ENCODE results near the gene VPS26C. TPM values are rescaled to one million over a fixed set of nuclear protein-coding genes. Genes with fewer than 3 reads are reported as not detected.
A peak's percentile ranks its signal among the peaks of the same experiment; 100 is the strongest.
"Not testable (repeated sequence)": the region's sequence is repeated elsewhere in the genome, so short reads cannot be mapped to it uniquely, and the experiment has no call there.

Gene VPS26C
- polyA plus RNA-seq (2014; cell fraction: cytosol; rRNA removed), result 39.8 and 47.4 TPM in 2 replicates
- polyA plus RNA-seq (2014; cell fraction: nucleus; rRNA removed), result 30.2 and 40.5 TPM in 2 replicates

DNA sequence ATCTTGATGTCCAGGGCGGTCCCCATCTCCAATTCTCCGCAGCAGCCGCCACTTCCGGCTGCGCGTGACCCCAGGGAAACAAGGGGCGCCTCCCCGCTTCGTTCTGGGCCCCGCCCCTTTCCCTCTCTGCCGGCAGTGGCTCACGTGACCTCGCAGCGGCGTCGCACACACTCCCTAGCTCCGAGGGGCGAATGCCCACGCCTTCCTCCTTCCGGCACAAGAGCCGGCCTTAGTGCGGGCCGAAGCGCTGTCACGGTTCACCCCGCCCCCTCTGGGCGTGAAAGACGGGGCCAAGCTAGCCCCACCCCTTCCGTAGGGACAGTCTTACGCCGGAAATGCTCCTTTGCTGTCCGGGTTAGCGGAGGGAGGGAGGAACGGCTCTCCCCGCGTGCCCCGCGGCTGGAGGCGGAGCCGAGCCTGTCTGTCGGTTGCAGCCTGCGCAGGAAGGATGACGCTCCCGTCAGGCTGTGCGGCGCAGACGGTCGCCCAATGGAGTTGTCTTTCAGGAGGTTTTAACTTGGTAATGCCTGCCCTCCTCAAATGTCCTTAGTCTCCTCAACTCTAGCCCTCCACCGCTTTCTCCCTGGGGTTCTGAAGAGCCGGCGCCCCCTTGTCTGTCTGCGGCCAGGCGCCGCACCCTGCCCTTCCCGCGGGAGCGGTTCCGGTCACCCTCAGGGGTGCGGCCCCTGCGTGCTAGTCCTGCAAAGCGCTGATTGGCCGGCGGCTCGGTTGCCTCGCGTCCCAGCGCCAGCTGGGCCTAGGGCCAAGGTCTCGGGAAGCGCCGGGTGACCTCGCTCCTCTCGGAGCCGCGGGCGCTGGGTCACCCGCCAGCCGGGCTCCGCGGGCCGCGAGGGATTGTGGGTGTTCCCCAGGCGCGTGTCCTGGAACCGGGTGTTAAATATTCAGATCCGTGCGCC is at the start of gene VPS26C:
Gene VPS26C (minus strand): TSS at position 66 of the 917 bp plus-strand sequence. CDS start 40 bp downstream, at position 26.
- DNase-seq (ENCODE audit: low spot score), result peak; percentile 98

DNA sequence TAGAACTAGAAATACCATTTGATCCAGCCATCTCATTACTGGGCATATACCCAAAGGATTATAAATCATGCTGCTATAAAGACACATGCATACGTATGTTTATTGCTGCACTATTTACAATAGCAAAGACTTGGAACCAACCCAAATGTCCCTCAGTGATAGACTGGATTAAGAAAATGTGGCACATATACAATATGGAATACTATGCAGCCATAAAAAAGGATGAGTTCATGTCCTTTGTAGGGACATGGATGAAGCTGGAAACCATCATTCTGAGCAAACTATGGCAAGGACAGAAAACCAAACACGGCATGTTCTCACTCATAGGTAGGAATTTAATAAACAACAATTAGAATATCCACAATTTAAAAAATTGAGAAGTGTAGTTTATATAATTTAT is 48.9 kb upstream of the VPS26C start:
- not testable (repeated sequence) for DNase-seq (ENCODE audit: low spot score)

- DNase-seq (ENCODE audit: low spot score), result no peak
Observed at GRCh38 chr21:37300114-37300751, 33.1 kb upstream of the VPS26C start.

DNA sequence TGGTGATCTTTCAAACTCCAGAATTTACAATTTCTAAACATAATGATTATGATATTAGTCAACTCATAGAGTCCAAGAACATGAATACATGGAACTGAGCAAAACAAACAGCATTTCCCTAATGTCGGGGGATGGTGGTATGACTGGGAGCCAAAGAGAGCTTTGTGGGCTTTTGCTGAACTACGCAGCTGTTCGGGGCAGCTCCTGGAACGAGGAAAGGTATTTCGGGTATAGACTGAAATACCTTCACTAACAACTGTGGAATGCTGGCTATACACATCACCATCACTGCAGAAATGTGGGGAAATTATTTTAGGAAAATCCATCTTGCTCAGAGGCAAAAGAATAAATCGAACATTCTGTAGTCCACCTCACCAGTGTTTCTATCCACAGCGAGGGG is 30.2 kb upstream of the VPS26C start:
- DNase-seq (ENCODE audit: low spot score), result no peak

DNA sequence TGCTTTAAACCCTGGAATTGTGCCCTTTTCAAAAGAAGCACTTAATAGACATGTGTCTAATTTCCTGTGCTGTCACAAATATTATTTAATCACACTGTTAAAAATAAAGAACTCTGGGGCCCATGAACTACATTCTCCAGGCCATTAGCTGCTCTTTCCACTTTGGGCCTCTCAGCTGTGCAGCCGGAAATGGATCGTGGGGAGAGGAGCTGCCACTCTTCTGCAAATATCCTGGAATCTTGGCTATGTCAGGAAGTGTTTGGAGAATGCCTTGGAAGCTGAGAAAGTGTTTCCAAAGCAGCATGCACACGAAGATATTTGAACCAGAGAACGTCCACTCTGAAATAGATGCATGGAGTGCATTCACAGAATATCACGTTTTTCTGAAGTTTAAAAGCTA is 27.5 kb upstream of the VPS26C start:
- DNase-seq (ENCODE audit: low spot score), result no peak

GRCh38 chr21:37292941-37293340 is 25.8 kb upstream of the VPS26C start:
- DNase-seq (ENCODE audit: low spot score), result no peak

- DNase-seq (ENCODE audit: low spot score), result no peak
Observed at GRCh38 chr21:37292041-37292440, 24.9 kb upstream of the VPS26C start.

DNA sequence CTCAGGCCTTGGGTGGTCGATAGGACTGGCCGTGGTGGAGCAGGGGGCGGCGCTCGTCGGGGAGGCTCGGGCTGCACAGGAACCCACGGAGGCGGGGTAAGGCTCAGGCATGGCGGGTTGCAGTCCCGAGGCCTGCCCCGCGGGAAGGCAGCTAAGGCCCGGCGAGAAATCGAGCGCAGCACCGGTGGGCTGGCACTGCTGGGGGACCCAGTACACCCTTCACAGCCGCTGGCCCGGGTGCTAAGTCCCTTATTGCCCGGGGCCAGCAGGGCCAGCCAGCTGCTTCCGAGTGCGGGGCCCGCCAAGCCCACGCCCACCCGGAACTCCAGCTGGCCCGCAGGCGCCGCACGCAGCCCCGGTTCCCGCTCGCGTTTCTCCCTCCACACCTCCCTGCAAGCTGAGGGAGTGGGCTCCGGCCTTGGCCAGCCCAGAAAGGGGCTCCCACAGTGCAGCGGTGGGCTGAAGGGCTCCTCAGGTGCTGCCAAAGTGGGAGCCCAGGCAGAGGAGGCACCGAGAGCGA is 16.1 kb upstream of the VPS26C start:
- DNase-seq (ENCODE audit: low spot score), result not testable (repeated sequence)

DNA sequence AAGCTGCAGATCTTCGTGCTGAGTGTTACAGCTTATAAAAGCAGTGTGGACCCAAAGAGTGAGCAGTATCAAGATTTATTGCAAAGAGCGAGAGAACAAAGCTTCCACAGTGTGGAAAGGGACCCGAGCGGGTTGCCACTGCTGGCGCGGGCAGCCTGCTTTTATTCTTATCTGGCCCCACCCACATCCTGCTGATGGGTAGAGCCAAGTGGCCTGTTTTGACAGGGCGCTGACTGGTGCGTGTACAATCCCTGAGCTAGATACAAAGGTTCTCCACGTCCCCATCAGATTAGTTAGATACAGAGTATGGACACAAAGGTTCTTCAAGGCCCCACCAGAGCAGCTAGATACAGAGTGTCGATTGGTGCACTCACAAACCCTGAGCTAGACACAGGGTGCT is 15.5 kb upstream of the VPS26C start:
- DNase-seq (ENCODE audit: low spot score), result not testable (repeated sequence)

DNA sequence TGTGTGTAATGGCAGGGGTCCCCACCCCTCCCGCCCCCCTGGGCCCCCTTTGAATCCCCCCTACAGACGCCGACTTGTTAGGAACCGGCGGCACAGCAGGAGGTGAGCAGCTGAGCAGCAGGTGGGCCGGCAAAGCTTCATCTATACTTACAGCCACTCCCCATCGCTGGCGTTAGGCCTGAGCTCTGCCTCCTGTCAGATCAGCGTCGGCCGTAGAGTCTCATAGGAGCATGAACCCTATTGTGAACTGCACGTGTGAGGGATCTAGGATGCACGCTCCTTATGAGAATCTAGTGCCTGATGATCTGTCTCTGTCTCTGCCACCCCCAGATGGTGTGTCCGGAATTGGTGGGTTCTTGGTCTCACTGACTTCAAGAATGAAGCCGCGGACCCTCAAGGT is 14.9 kb upstream of the VPS26C start:
- DNase-seq (ENCODE audit: low spot score), result peak; percentile 20

GRCh38 chr21:37281579-37281978 is 14.4 kb upstream of the VPS26C start:
- no peak for DNase-seq (ENCODE audit: low spot score)

DNA sequence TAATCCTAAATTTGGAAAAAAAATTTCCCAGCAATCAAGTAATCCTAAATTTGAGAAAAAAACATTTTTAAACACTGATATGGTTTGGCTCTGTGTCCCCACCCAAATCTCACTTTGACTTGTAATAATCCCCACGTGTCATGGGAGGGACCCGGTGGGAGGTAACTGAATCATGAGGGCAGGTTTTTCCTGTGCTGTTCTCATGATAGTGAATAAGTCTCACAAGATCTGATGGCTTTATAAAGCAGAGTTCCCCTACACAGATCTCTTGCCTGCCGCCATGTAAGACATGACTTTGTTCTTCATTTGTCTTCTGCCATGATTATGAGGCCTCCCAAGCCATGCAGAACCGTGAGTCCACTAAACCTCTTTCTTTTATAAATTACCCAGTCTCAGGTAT is 12.1 kb upstream of the VPS26C start:
- DNase-seq (ENCODE audit: low spot score), result not testable (repeated sequence)

DNA sequence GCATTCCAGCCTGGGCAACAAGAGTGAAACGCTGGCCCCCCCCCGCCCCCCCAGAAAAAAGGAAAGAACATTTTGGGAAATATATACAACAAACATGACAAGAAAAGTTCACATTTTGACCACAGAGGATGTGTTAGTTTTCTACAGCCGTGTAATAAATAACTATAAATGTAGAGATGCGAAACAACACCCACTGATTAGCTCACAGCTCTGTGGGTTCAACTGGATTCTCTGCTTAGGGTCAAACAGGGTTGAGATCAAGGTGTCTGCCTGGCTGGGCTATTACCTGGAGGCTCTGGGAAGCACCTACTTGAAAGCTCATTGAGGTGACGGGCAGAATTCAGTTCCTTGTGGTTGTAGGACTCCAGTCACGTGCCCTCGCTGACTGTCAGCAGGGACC is 11.1 kb upstream of the VPS26C start:
- DNase-seq (ENCODE audit: low spot score), result no peak

DNA sequence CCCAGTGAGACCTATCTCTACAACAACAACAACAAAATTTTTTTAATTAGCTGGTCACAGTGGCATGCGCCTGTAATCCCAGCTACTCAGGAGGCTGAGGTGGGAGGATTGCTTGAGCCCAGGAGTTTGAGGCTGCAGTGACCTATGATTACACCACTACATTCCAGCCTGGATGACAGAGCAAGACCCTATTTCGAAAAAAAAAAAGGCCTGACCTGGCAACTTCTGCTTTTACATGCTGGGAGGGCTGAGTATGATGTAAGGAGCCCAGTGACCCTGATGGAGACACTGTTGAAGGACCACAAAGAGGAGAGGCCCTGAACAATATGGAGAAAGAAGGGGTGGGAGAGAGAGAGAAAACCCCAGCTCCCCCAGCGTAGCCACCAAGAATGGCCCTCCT is 9.2 kb upstream of the VPS26C start:
- no peak for DNase-seq (ENCODE audit: low spot score)

DNA sequence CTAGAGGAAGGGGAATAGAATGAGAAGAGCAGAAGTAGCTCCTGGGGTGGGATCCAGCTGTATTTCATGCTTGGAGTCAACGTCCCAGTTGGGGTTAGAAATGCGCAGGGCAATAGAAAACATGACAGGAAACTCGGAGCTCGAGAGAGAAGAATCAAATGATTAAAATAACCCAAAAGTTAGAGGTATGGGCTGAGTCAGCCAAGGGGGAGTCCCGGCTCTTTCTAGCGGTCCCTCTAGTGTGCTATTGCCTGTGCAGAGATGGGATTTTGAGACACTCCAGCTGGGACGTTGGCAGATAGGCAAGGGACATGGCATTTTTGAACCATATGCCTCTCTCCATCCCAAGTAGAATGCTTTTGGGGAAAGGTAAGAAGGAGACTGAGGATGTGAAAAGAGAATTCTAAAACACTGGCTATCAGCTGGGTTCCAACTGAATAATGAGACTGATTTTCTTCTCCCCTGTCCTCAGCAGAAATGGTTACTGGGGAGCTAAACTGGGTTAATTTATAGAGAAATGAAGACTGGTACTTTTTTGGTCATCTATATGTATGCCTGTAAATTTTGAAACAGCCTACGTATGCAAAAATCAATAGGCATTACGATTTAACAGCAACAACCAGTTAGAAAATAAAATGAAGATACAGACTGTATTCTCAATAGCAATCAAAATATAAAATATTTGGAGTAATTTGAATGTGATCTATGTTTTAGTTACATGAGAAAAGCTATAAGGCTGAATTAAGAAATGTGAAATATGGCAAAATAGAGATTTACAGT is 7.0 kb upstream of the VPS26C start:
- no peak for DNase-seq (ENCODE audit: low spot score)

DNA sequence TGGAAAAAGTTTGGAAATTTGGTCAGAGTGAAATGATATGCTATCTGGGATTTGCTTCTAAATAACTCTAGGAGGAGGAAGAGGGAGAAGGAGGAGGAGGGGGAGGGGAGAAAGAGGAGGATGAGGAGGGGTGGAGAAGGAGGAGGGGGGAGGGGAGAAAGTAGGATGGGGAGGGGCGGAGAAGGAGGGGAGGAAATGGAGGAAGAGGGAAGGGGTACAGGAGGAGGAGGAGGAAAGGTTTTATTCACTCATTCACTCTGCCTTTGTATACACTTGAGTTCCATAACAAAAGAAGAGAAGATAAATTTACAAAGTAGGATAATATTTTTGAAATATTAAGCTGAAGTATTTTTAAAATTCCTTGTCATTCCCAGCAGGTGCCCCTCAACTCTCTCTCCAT is 6.3 kb upstream of the VPS26C start:
- no peak for DNase-seq (ENCODE audit: low spot score)

DNA sequence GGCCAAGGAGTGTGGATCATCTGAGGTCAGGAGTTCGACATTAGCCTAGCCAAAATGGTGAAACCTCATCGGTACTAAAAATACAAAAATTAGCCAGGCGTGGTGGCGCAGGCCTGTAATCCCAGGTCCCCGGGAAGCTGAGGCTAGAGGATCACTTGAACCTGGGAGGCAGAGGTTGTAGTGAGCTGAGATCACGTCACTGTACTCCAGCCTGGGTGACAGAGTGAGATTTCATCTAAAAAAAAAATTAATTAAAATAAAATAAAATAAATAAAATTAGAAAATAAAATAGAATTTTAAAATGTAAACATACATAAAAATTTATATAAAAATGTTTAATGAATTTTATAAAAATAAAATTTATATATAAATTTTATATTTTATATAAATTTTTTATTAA is 5.8 kb upstream of the VPS26C start:
- DNase-seq (ENCODE audit: low spot score), result no peak

- DNase-seq (ENCODE audit: low spot score), result no peak
Observed at GRCh38 chr21:37270576-37271365, 3.6 kb upstream of the VPS26C start.

GRCh38 chr21:37269481-37269880 is 2.3 kb upstream of the VPS26C start:
- no peak for DNase-seq (ENCODE audit: low spot score)

GRCh38 chr21:37268186-37268503 is 1.0 kb upstream of the VPS26C start:
- DNase-seq (ENCODE audit: low spot score), result no peak
